Ureter (tissue), 1 donor: ENCODE results near the gene ABCF3. TPM values are rescaled to one million over a fixed set of nuclear protein-coding genes. Genes with fewer than 3 reads are reported as not detected.

Experiments
- total RNA-seq: library from RNA; stranded (reverse); gene quantifications from one replicate; pipeline ENCODE4 v1.2.4, GENCODE V29; 2023
- donor health status: DM: yes; HTN: yes; CAD: no.

Gene ABCF3
- total RNA-seq, 1 donor from 2014 or later = 77.6 TPM

Other genes starting within 250 kb of the ABCF3 start
- gene ABCC5, start 168.3 kb upstream of the ABCF3 start, total RNA-seq = 119 TPM
- gene HTR3D, start 154.5 kb upstream of the ABCF3 start, total RNA-seq = not detected
- not detected for gene HTR3C, start 133.2 kb upstream of the ABCF3 start, total RNA-seq
- gene HTR3E, start 89.1 kb upstream of the ABCF3 start, total RNA-seq = not detected
- gene EIF2B5, start 50.8 kb upstream of the ABCF3 start, total RNA-seq = 48.6 TPM
- gene DVL3, start 30.8 kb upstream of the ABCF3 start, total RNA-seq = 61.1 TPM
- gene AP2M1, start 11.3 kb upstream of the ABCF3 start, total RNA-seq = 243 TPM
- not detected for gene VWA5B2, start 43.4 kb downstream of the ABCF3 start, total RNA-seq
- gene ALG3, start 62.8 kb downstream of the ABCF3 start, total RNA-seq = 46.2 TPM
- 3.1 TPM for gene EEF1AKMT4, start 63.5 kb downstream of the ABCF3 start, total RNA-seq
- not detected for gene CAMK2N2, start 75.4 kb downstream of the ABCF3 start, total RNA-seq
- 0.81 TPM for gene ECE2, start 89.8 kb downstream of the ABCF3 start, total RNA-seq
- 136 TPM for gene PSMD2, start 113.0 kb downstream of the ABCF3 start, total RNA-seq
- 351 TPM for gene EIF4G1, start 128.4 kb downstream of the ABCF3 start, total RNA-seq
- gene FAM131A, start 151.4 kb downstream of the ABCF3 start, total RNA-seq = 13.5 TPM
- 11.7 TPM for gene CLCN2, start 175.4 kb downstream of the ABCF3 start, total RNA-seq
- gene POLR2H, start 175.5 kb downstream of the ABCF3 start, total RNA-seq = 79.6 TPM
- gene THPO, start 192.0 kb downstream of the ABCF3 start, total RNA-seq = 0.89 TPM
- gene CHRD, start 193.9 kb downstream of the ABCF3 start, total RNA-seq = 16.8 TPM